EL (cell line): ENCODE data around the gene RBM4B.
"Not testable (repeated sequence)": the region's sequence is repeated elsewhere in the genome, so short reads cannot be mapped to it uniquely, and the experiment has no call there.

Experiments used
- DNase-seq: peaks from one replicate; pipeline ENCODE4 v3.0.0-alpha.2; 2016

The RBM4B gene

DNA sequence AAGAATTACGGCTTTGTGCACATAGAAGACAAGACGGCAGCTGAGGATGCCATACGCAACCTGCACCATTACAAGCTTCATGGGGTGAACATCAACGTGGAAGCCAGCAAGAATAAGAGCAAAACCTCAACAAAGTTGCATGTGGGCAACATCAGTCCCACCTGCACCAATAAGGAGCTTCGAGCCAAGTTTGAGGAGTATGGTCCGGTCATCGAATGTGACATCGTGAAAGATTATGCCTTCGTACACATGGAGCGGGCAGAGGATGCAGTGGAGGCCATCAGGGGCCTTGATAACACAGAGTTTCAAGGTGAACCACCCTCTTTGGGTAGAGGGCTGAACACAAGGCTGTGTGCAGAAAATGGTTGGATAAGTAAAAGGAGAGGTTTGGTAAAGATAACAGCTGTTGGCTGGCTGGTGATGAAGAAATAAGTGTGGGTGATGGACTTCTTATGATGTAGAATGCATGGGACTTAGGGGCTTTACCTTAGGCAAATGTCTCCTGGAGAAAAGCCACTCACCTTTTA is 37.8 kb downstream of the RBM4B start:
- not testable (repeated sequence) for DNase-seq

- DNase-seq, result peak; percentile 40
These were observed 38.4 kb downstream of the RBM4B start for GRCh38 chr11:66639066-66639813.

- DNase-seq, result peak; percentile 100
These were observed 39.3 kb downstream of the RBM4B start, which contains the start of gene RBM4 for GRCh38 chr11:66638177-66639065. Gene RBM4, plus strand, starts transcription at chr11:66638703. Its CDS starts 1,009 bp downstream, at chr11:66639712.

GRCh38 chr11:66637557-66638176 is 40.0 kb downstream of the RBM4B start:
- DNase-seq, result peak; percentile 30

GRCh38 chr11:66636411-66636810 is 41.3 kb downstream of the RBM4B start:
- DNase-seq, result no peak

GRCh38 chr11:66632952-66633351 is 44.7 kb downstream of the RBM4B start:
- no peak for DNase-seq

DNA sequence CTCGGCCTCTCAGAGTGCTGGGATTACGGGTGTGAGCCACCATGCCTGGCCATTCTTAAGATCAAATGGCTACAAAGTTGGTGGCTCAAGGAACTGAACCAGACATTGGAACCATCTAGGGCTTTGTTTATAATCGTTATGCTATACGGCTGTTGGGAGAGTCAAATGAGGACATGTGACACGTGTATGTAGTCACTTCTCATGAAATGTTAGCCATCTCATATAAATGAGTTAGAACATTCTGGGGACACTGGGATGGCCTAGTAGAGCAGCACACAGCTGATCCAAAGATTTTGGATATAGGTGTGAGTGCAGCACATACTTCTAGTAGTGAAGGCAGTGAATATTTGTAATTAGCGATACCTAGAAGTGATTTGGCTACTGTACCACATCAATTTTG is 45.8 kb downstream of the RBM4B start:
- DNase-seq, result no peak

DNA sequence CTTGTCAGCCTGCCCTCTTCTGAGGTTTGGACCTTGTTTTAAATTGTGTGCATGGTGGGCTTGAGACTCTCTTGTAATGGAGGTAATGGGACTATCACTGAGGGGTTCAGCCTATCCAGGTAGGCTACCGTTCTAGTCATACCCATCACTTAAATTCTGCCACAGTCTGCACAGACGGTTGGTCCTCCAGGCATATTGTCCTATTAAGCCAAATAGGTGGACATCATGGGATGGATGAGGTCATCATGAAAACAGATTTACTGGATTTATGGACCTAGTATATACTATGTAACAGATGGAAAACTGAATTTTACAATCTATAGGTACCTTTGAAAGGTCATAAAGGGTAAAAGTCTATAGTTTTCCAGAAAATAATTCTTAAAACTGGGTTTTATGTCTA is 48.3 kb downstream of the RBM4B start:
- DNase-seq, result no peak

DNA sequence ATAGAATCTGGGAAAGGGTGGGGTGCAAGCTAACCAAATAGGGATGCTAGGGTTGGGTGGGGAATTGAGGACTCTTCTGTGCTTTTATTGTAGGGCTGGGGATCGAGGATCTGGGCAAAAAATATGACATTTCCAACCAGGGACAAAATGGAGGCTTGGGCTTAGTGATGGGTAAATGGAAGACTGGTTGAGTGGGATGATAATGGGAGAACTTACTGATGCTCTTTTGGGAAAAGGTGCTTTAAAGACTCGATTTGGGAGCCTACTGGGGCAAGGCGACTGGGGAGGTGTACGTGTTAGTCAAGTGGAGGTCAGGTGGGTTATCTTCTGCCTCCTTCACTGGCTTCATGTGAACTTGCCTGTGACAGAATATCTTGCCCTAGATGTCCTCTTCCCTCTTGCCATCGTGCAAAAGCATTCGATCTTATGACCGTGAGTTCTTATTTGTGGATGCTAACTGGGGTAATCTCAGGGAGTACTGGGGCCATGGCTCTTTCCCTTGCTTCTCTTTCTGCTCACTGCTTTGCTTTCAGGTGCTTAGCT is 49.6 kb downstream of the RBM4B start:
- DNase-seq, result no peak

- no peak for DNase-seq
These were observed 50.8 kb downstream of the RBM4B start for GRCh38 chr11:66626926-66627325.

- DNase-seq, result no peak
These were observed 51.3 kb downstream of the RBM4B start for GRCh38 chr11:66626382-66626781.

DNA sequence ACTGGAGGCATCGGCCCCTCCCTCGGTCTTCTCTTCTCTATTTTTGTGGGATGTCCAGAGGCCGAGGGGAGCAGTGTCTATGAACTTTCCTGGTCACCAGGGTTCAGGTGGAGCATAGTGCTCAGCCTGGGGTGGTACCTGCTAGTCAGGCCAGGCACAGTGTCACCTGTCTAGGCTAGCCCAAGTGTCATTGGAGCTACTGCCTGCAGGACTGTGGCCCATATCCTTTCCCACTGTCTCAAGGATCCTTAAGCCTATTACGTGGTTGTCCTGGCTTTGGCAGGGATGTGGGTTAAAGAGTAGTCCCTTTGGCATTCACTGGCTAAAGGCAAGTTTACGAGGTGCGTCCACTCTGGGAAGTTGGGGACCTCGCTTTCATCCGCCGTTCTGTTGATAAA is 51.9 kb downstream of the RBM4B start:
- DNase-seq, result no peak

- no peak for DNase-seq
These were observed 52.5 kb downstream of the RBM4B start for GRCh38 chr11:66625041-66625751.

- DNase-seq, result no peak
These were observed 53.2 kb downstream of the RBM4B start for GRCh38 chr11:66624450-66624849.

- DNase-seq, result peak; percentile 26
These were observed 58.6 kb downstream of the RBM4B start for GRCh38 chr11:66619080-66619554.

GRCh38 chr11:66617155-66617834 is 60.4 kb downstream of the RBM4B start:
- peak; percentile 65 for DNase-seq

GRCh38 chr11:66616379-66617154 is 61.1 kb downstream of the RBM4B start, which contains the start of gene RBM14:
Gene RBM14, plus strand, starts transcription at chr11:66616630. Its CDS starts 91 bp downstream, at chr11:66616721.
- DNase-seq, result peak; percentile 100
